NCI-H2107 treated with DMSO at 0.1 percent for 48 hours (cell line): Measurements from ENCODE around the gene CARNS1.
"Not testable (repeated sequence)": the region's sequence is repeated elsewhere in the genome, so short reads cannot be mapped to it uniquely, and the experiment has no call there.

ENCODE experiments used
- DNase-seq: peaks from one replicate; lab custom pipeline; 2025; ENCODE audit not compliant: unreplicated experiment; lab: John Stamatoyannopoulos, UW

Gene CARNS1

GRCh38 chr11:67464411-67465188, 49.1 kb downstream of the CARNS1 start:
- peak; percentile 62 for DNase-seq

GRCh38 chr11:67465189-67465510, 49.7 kb downstream of the CARNS1 start:
- no peak for DNase-seq

GRCh38 chr11:67465530-67465929, 50.1 kb downstream of the CARNS1 start:
- DNase-seq: not testable (repeated sequence)

- DNase-seq: no peak
Observed at GRCh38 chr11:67466367-67466766, 50.9 kb downstream of the CARNS1 start.

GRCh38 chr11:67466962-67467771, 51.7 kb downstream of the CARNS1 start:
- no peak for DNase-seq

- DNase-seq: peak; percentile 26
Observed at GRCh38 chr11:67468056-67468455, 52.6 kb downstream of the CARNS1 start.

GRCh38 chr11:67468456-67468758, 52.9 kb downstream of the CARNS1 start:
- DNase-seq: no peak

- DNase-seq: peak; percentile 54
Observed at GRCh38 chr11:67468759-67469507, 53.5 kb downstream of the CARNS1 start, which contains the start of gene TMEM134. Gene TMEM134, minus strand, starts transcription at chr11:67469251. Its CDS starts 59 bp downstream, at chr11:67469192.

- DNase-seq: no peak
Observed at GRCh38 chr11:67469508-67469811, 54.0 kb downstream of the CARNS1 start.

- DNase-seq: no peak
Observed at GRCh38 chr11:67470337-67471002, 55.0 kb downstream of the CARNS1 start.

GRCh38 chr11:67472882-67473281, 57.4 kb downstream of the CARNS1 start:
- DNase-seq: no peak
